Activated naive CD8-positive, alpha-beta T cell treated with anti-CD3 and anti-CD28 coated beads for 36 hours (primary cell): ENCODE data around the gene GABBR1. TPM values are rescaled to one million over a fixed set of nuclear protein-coding genes. Genes with fewer than 3 reads are reported as not detected.

ENCODE experiments used
- DNase-seq: peaks from one replicate; pipeline ENCODE4 v3.0.0; 2021
- H3K27ac Mint-ChIP-seq: one replicate; pipeline ENCODE4 v1.8.0; 2022; ENCODE audit warnings: mild to moderate bottlenecking, moderate library complexity, mixed read lengths
- H3K27me3 Mint-ChIP-seq: one replicate; pipeline ENCODE4 v1.8.0; 2022; ENCODE audit warnings: mild to moderate bottlenecking, mixed read lengths
- H3K36me3 Mint-ChIP-seq: one replicate; pipeline ENCODE4 v1.8.0; 2021; ENCODE audit warnings: mild to moderate bottlenecking, mixed read lengths
- H3K4me1 Mint-ChIP-seq: one replicate; pipeline ENCODE4 v1.8.0; 2021; ENCODE audit warnings: mixed read lengths
- H3K4me3 Mint-ChIP-seq: one replicate; pipeline ENCODE4 v1.8.0; 2022; ENCODE audit warnings: mild to moderate bottlenecking, moderate library complexity, mixed read lengths
- H3K9me3 Mint-ChIP-seq: one replicate; pipeline ENCODE4 v1.8.0; 2022; ENCODE audit warnings: mixed read lengths
- total RNA-seq, 2 experiments: library from RNA; stranded (reverse); gene quantifications; one replicate each; pipeline ENCODE4 v1.2.3, GENCODE V29; 2021

GABBR1 gene
- total RNA-seq, 2 experiments from 2014 or later, result 7.2 to 7.6 TPM

GRCh38 chr6:29633534-29633905, 537 bp upstream of the GABBR1 start:
- Mint-ChIP-seq H3K4me3 (peak overlapping the region; percentile 75), H3K36me3 (peaks cover 1% of the 10 kb centered on the region), H3K27me3 (peaks cover 4% of the 10 kb centered on the region), H3K4me1 (peaks cover 31% of the 10 kb centered on the region), H3K27ac (peak overlapping the region; percentile 6), H3K9me3 (no peaks in the 10 kb centered on the region)
- DNase-seq, result no peak

- no peak overlapping the region for H3K27ac Mint-ChIP-seq
- H3K4me3 Mint-ChIP-seq, result peak overlapping the region; percentile 80
- H3K4me1 Mint-ChIP-seq, result peaks cover 33% of the 10 kb centered on the region
- peaks cover 1% of the 10 kb centered on the region for H3K36me3 Mint-ChIP-seq
- H3K27me3 Mint-ChIP-seq, result peaks cover 4% of the 10 kb centered on the region
- no peaks in the 10 kb centered on the region for H3K9me3 Mint-ChIP-seq
- peak; percentile 58 for DNase-seq
These were observed 887 bp downstream of the GABBR1 start for GRCh38 chr6:29631860-29632731.

- Mint-ChIP-seq H3K4me1 (peaks cover 33% of the 10 kb centered on the region), H3K27ac (no peak overlapping the region), H3K27me3 (peaks cover 10% of the 10 kb centered on the region), H3K36me3 (peaks cover 1% of the 10 kb centered on the region), H3K9me3 (no peaks in the 10 kb centered on the region), H3K4me3 (peak overlapping the region; percentile 80)
- no peak for DNase-seq
These were observed 1.7 kb downstream of the GABBR1 start for GRCh38 chr6:29631209-29631810.

GRCh38 chr6:29630315-29630714, 2.7 kb downstream of the GABBR1 start:
- Mint-ChIP-seq H3K27me3 (peaks cover 10% of the 10 kb centered on the region), H3K4me1 (peaks cover 33% of the 10 kb centered on the region), H3K27ac (no peak overlapping the region), H3K4me3 (no peak overlapping the region), H3K36me3 (peaks cover 1% of the 10 kb centered on the region), H3K9me3 (no peaks in the 10 kb centered on the region)
- no peak for DNase-seq

GRCh38 chr6:29629571-29629970, 3.4 kb downstream of the GABBR1 start:
- H3K27ac Mint-ChIP-seq, result no peak overlapping the region
- H3K27me3 Mint-ChIP-seq, result peaks cover 10% of the 10 kb centered on the region
- H3K9me3 Mint-ChIP-seq, result no peaks in the 10 kb centered on the region
- peaks cover 33% of the 10 kb centered on the region for H3K4me1 Mint-ChIP-seq
- H3K36me3 Mint-ChIP-seq, result peaks cover 1% of the 10 kb centered on the region
- DNase-seq, result no peak
- H3K4me3 Mint-ChIP-seq, result peak overlapping the region; percentile 89

GRCh38 chr6:29628419-29629281, 4.3 kb downstream of the GABBR1 start:
- peak overlapping the region; percentile 89 for H3K4me3 Mint-ChIP-seq
- H3K9me3 Mint-ChIP-seq, result no peaks in the 10 kb centered on the region
- H3K27ac Mint-ChIP-seq, result peak overlapping the region; percentile 77
- peaks cover 10% of the 10 kb centered on the region for H3K27me3 Mint-ChIP-seq
- peak; percentile 67 for DNase-seq
- H3K4me1 Mint-ChIP-seq, result peaks cover 31% of the 10 kb centered on the region
- H3K36me3 Mint-ChIP-seq, result peaks cover 1% of the 10 kb centered on the region

GRCh38 chr6:29627755-29628418, 5.1 kb downstream of the GABBR1 start:
- H3K4me1 Mint-ChIP-seq, result peaks cover 26% of the 10 kb centered on the region

GRCh38 chr6:29626948-29627754, 5.8 kb downstream of the GABBR1 start:
- Mint-ChIP-seq H3K4me1 (peaks cover 26% of the 10 kb centered on the region), H3K9me3 (no peaks in the 10 kb centered on the region), H3K36me3 (peaks cover 1% of the 10 kb centered on the region), H3K27me3 (peaks cover 10% of the 10 kb centered on the region), H3K4me3 (peak overlapping the region; percentile 2), H3K27ac (no peak overlapping the region)
- DNase-seq, result no peak

More at GRCh38 chr6:29627755-29628418, 5.1 kb downstream of the GABBR1 start:
- H3K36me3 Mint-ChIP-seq, result peaks cover 1% of the 10 kb centered on the region
- no peaks in the 10 kb centered on the region for H3K9me3 Mint-ChIP-seq
- H3K4me3 Mint-ChIP-seq, result peak overlapping the region; percentile 89
- DNase-seq, result peak; percentile 44
- no peak overlapping the region for H3K27ac Mint-ChIP-seq
- H3K27me3 Mint-ChIP-seq, result peaks cover 10% of the 10 kb centered on the region

GRCh38 chr6:29625337-29625930, 7.5 kb downstream of the GABBR1 start:
- Mint-ChIP-seq H3K4me1 (peaks cover 13% of the 10 kb centered on the region), H3K9me3 (no peaks in the 10 kb centered on the region), H3K27ac (no peak overlapping the region), H3K27me3 (peaks cover 6% of the 10 kb centered on the region), H3K4me3 (no peak overlapping the region), H3K36me3 (peaks cover 1% of the 10 kb centered on the region)
- DNase-seq, result no peak

GRCh38 chr6:29624520-29624961, 8.4 kb downstream of the GABBR1 start:
- peaks cover 12% of the 10 kb centered on the region for H3K4me1 Mint-ChIP-seq
- H3K9me3 Mint-ChIP-seq, result no peaks in the 10 kb centered on the region

GRCh38 chr6:29620630-29621029, 12.4 kb downstream of the GABBR1 start:
- H3K9me3 Mint-ChIP-seq, result no peaks in the 10 kb centered on the region

More at GRCh38 chr6:29624520-29624961, 8.4 kb downstream of the GABBR1 start:
- H3K27ac Mint-ChIP-seq, result no peak overlapping the region
- no peak overlapping the region for H3K4me3 Mint-ChIP-seq
- DNase-seq, result no peak
- no peaks in the 10 kb centered on the region for H3K36me3 Mint-ChIP-seq
- H3K27me3 Mint-ChIP-seq, result peaks cover 6% of the 10 kb centered on the region

GRCh38 chr6:29619578-29620160, 13.3 kb downstream of the GABBR1 start:
- H3K4me1 Mint-ChIP-seq, result no peaks in the 10 kb centered on the region
- DNase-seq, result no peak
- H3K9me3 Mint-ChIP-seq, result no peaks in the 10 kb centered on the region
- H3K36me3 Mint-ChIP-seq, result no peaks in the 10 kb centered on the region
- H3K4me3 Mint-ChIP-seq, result no peak overlapping the region
- H3K27ac Mint-ChIP-seq, result no peak overlapping the region
- H3K27me3 Mint-ChIP-seq, result no peaks in the 10 kb centered on the region

More at GRCh38 chr6:29620630-29621029, 12.4 kb downstream of the GABBR1 start:
- no peaks in the 10 kb centered on the region for H3K4me1 Mint-ChIP-seq
- H3K27me3 Mint-ChIP-seq, result no peaks in the 10 kb centered on the region
- no peak for DNase-seq
- no peak overlapping the region for H3K4me3 Mint-ChIP-seq
- no peaks in the 10 kb centered on the region for H3K36me3 Mint-ChIP-seq
- H3K27ac Mint-ChIP-seq, result no peak overlapping the region
